Measurements from ENCODE around the gene SLC39A1. TPM values are rescaled to one million over a fixed set of nuclear protein-coding genes. Genes with fewer than 3 reads are reported as not detected.

The SLC39A1 gene
- total RNA-seq, 2 donors from 2014 or later = 102 to 136 TPM

GRCh38 chr1:153963850-153964331 lies 554 bp upstream of the SLC39A1 start:
- H3K9me3 ChIP-seq = no peaks in the 10 kb centered on the region
- ATAC-seq (ENCODE audit: insufficient number of reproducible peaks, low FRiP score, low read depth) (peak; percentile 1), DNase-seq (ENCODE audit: low spot score) (no peak)
- H3K4me3 ChIP-seq = peak overlapping the region; percentile 77
- H3K36me3 ChIP-seq = peaks cover 8% of the 10 kb centered on the region
- no peaks in the 10 kb centered on the region for H3K27me3 ChIP-seq (replicated peaks; ENCODE audit: insufficient read depth)
- H3K4me1 ChIP-seq (ENCODE audit: control insufficient read depth in 1 of 2, low read depth in 2 of 2) = peaks cover 36 to 64% of the 10 kb centered on the region in 2 donors
- TF ChIP-seq CTCF (IDR thresholded peaks at IDR 0.05) = no peak
- peak overlapping the region; percentile 90 to 94 for H3K27ac ChIP-seq

- H3K27me3 ChIP-seq (replicated peaks; ENCODE audit: insufficient read depth) = no peaks in the 10 kb centered on the region
- TF ChIP-seq CTCF (IDR thresholded peaks at IDR 0.05) = no peak
- peak overlapping the region; percentile 77 for H3K4me3 ChIP-seq
- no peak for DNase-seq (ENCODE audit: low spot score)
- peak overlapping the region; percentile 90 to 94 for H3K27ac ChIP-seq
- peaks cover 8% of the 10 kb centered on the region for H3K36me3 ChIP-seq
- ATAC-seq (ENCODE audit: insufficient number of reproducible peaks, low FRiP score, low read depth) = no peak
- H3K9me3 ChIP-seq = no peaks in the 10 kb centered on the region
- H3K4me1 ChIP-seq (ENCODE audit: control insufficient read depth in 1 of 2, low read depth in 2 of 2) = peaks cover 36 to 59% of the 10 kb centered on the region in 2 donors
Observed at GRCh38 chr1:153962088-153963029, 978 bp downstream of the SLC39A1 start.

GRCh38 chr1:153961421-153961820 lies 1.9 kb downstream of the SLC39A1 start:
- Histone ChIP-seq H3K27ac (peak overlapping the region; percentile 8 to 90), H3K27me3 (replicated peaks; ENCODE audit: insufficient read depth) (no peaks in the 10 kb centered on the region), H3K36me3 (peaks cover 8% of the 10 kb centered on the region), H3K9me3 (no peaks in the 10 kb centered on the region), H3K4me3 (peak overlapping the region; percentile 77), H3K4me1 (ENCODE audit: control insufficient read depth in 1 of 2, low read depth in 2 of 2) (peaks cover 41 to 63% of the 10 kb centered on the region in 2 donors)
- TF ChIP-seq CTCF (IDR thresholded peaks at IDR 0.05) = no peak
- DNase-seq (ENCODE audit: low spot score) (no peak), ATAC-seq (ENCODE audit: insufficient number of reproducible peaks, low FRiP score, low read depth) (no peak)

- DNase-seq (ENCODE audit: low spot score) (no peak), ATAC-seq (ENCODE audit: insufficient number of reproducible peaks, low FRiP score, low read depth) (no peak)
- TF ChIP-seq CTCF (IDR thresholded peaks at IDR 0.05) = no peak
- no peaks in the 10 kb centered on the region for H3K27me3 ChIP-seq (replicated peaks; ENCODE audit: insufficient read depth)
- no peak overlapping the region for H3K4me3 ChIP-seq
- peaks cover 43 to 66% of the 10 kb centered on the region in 2 donors for H3K4me1 ChIP-seq (ENCODE audit: control insufficient read depth in 1 of 2, low read depth in 2 of 2)
- peak overlapping the region in 1 of 2 donors; percentile 31 for H3K27ac ChIP-seq
- no peaks in the 10 kb centered on the region for H3K9me3 ChIP-seq
- H3K36me3 ChIP-seq = peaks cover 8% of the 10 kb centered on the region
Observed at GRCh38 chr1:153960206-153960605, 3.1 kb downstream of the SLC39A1 start.

GRCh38 chr1:153959454-153959853 lies 3.9 kb downstream of the SLC39A1 start:
- H3K4me3 ChIP-seq = no peak overlapping the region
- H3K4me1 ChIP-seq (ENCODE audit: control insufficient read depth in 1 of 2, low read depth in 2 of 2) = peaks cover 41 to 63% of the 10 kb centered on the region in 2 donors
- H3K27ac ChIP-seq = peak overlapping the region; percentile 31 to 90

More at GRCh38 chr1:153959454-153959853, 3.9 kb downstream of the SLC39A1 start:
- no peaks in the 10 kb centered on the region for H3K9me3 ChIP-seq
- H3K36me3 ChIP-seq = peaks cover 13% of the 10 kb centered on the region
- ATAC-seq (ENCODE audit: insufficient number of reproducible peaks, low FRiP score, low read depth) (no peak), DNase-seq (ENCODE audit: low spot score) (no peak)
- no peak for TF ChIP-seq CTCF (IDR thresholded peaks at IDR 0.05)
- H3K27me3 ChIP-seq (replicated peaks; ENCODE audit: insufficient read depth) = no peaks in the 10 kb centered on the region

Data from thoracic aorta (tissue), 2 donors.